Measurements from ENCODE around the gene KRTAP3-1.
"Not testable (repeated sequence)": the region's sequence is repeated elsewhere in the genome, so short reads cannot be mapped to it uniquely, and the experiment has no call there.

KRTAP3-1 gene

GRCh38 chr17:41008811-41009210 lies at the start of gene KRTAP3-1:
Gene KRTAP3-1 (minus strand): TSS chr17:41009128. CDS start chr17:41009074, 54 bp downstream.
- DNase-seq (ENCODE audit: low read depth): no peak

- DNase-seq (ENCODE audit: low read depth): no peak
These were observed 48.6 kb upstream of the KRTAP3-1 start for GRCh38 chr17:41057547-41057946.

- DNase-seq (ENCODE audit: low read depth): not testable (repeated sequence)
These were observed 46.2 kb upstream of the KRTAP3-1 start, which contains the start of gene KRTAP2-2 for GRCh38 chr17:41055130-41055529. Gene KRTAP2-2 (minus strand): TSS chr17:41055230. CDS start chr17:41055211, 19 bp downstream.

- not testable (repeated sequence) for DNase-seq (ENCODE audit: low read depth)
These were observed 45.6 kb upstream of the KRTAP3-1 start for GRCh38 chr17:41054556-41054955.

DNA sequence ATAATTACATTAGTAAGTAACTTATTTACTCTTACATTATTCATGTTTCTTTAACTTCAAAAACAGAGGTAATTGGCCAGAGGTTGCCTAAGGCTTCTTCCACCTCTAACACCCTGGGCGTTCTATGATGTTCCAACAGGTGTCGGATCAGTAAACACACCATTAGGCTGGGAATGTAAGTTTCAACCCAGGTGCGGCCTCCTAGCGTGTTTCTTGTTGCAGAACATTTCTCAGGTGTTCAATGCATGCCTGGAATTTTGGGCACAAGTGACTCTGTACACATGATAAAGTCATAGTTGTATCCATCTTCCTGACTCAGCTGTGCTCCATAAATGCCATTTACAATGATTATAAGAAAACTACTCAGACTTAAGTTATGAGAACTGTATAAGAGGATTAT lies 45.1 kb upstream of the KRTAP3-1 start:
- no peak for DNase-seq (ENCODE audit: low read depth)

- DNase-seq (ENCODE audit: low read depth): no peak
These were observed 43.6 kb upstream of the KRTAP3-1 start for GRCh38 chr17:41052566-41052965.

DNA sequence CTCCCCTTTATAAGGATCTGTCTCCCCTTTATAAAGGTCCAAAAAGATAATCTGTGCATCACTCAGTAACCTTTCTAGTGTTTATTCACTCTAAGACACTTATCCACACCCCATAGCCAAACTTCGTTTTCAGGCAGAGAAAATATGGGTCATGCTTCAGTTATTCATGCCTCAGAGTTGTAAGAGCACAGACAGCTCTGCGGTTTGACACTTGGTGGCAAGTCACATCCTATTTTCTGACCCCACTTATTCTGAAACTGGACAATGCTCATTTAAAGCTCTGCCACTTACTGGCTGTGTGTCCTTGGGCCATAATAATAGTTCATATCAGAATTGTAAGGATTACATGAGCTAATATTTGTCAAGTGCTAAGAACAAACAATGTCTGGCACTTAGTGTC lies 40.2 kb upstream of the KRTAP3-1 start:
- DNase-seq (ENCODE audit: low read depth): no peak

- no peak for DNase-seq (ENCODE audit: low read depth)
These were observed 39.5 kb upstream of the KRTAP3-1 start for GRCh38 chr17:41048441-41048840.

GRCh38 chr17:41046735-41047465 lies 38.0 kb upstream of the KRTAP3-1 start, which contains the start of gene KRTAP2-1:
Gene KRTAP2-1 (minus strand): TSS chr17:41047316. CDS start chr17:41047267, 49 bp downstream.
- DNase-seq (ENCODE audit: low read depth): not testable (repeated sequence)

DNA sequence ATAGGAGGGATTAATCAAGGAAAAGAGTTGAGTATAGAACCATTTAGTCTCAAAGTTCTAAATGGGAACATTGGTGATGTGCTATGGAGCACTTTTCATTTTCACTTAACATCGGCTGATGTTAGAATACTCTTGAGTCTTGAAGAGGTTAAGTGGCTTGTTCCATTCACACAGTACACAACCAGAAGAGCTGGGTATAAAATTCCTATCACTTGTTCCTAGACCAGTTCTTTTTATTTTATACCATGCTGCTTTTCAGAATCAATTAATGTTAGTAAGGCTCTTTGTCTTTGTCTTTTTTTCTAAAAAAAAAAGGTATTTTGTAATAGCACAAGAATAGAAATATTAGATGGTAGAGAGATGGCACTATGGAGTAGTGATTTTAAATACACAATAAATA lies 34.0 kb upstream of the KRTAP3-1 start:
- DNase-seq (ENCODE audit: low read depth): no peak

DNA sequence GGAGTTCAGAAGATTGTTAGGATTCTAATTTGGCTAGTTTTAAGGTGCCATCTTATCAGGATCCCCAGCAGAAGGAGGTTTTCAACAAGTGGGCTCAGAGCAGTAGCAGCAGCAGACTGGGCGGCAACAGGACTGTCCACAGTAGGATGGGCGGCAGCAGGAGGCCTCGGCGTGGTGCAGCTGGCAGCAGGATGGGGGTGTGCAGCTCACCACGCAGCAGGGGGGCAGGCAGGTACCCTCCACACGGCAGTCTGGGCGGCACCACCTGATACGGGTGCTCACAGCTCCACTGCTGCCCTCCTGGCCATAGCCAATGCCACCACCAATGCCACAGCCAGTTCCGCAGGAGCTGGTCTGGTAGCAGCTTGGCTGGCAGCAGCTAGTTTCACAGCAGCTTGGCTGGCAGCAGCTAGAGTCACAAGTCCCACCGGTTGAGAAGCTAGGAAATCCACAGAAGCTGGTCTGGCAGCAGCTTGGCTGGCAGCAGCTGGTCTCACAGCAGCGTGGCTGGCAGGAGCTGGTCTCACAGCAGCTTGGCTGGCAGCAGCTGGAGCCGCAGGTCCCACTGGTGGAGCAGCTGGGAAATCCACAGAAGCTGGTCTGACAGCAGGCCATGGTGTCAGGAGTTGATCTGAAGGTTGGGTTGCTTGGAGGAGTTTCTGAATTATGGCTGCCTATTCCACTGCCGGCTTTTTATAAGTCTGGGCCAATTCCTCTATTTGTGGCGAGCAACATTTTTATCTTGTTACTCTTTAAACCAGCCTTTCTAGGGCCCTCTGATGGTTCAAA lies 32.0 kb upstream of the KRTAP3-1 start, which contains the start of gene KRTAP1-1:
KRTAP1-1 (minus strand) TSS at position 668 of the 789 bp plus-strand sequence; CDS start at position 615, 53 bp downstream.
- DNase-seq (ENCODE audit: low read depth): not testable (repeated sequence)

- DNase-seq (ENCODE audit: low read depth): no peak
These were observed 29.0 kb upstream of the KRTAP3-1 start for GRCh38 chr17:41037853-41038350.

DNA sequence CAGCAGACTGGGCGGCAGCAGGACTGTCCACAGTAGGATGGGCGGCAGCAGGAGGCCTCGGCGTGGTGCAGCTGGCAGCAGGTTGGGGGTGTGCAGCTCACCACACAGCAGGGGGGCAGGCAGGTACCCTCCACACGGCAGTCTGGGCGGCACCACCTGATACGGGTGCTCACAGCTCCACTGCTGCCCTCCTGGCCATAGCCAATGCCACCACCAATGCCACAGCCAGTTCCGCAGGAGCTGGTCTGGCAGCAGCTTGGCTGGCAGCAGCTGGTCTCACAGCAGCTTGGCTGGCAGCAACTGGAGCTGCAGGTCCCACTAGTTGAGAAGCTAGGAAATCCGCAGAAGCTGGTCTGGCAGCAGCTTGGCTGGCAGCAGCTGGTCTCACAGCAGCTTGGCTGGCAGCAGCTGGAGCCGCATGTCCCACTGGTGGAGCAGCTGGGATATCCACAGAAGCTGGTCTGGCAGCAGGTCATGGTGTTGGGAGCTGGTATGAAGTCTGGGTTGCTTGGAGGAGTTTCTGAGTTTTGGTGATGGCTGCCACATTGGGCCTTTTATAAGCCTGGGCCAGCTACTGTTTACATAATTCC lies 25.5 kb upstream of the KRTAP3-1 start, which contains the start of gene KRTAP1-3:
KRTAP1-3 (minus strand) TSS at position 529 of the 590 bp plus-strand sequence; CDS start at position 476, 53 bp downstream.
- DNase-seq (ENCODE audit: low read depth): not testable (repeated sequence)

GRCh38 chr17:41029633-41030245 lies 20.8 kb upstream of the KRTAP3-1 start, which contains the start of gene KRTAP1-4:
Gene KRTAP1-4 (minus strand): TSS chr17:41030195. CDS start chr17:41030078, 117 bp downstream.
- DNase-seq (ENCODE audit: low read depth): no peak

- peak; percentile 48 for DNase-seq (ENCODE audit: low read depth)
These were observed 18.0 kb upstream of the KRTAP3-1 start, which contains the start of gene KRTAP1-5 for GRCh38 chr17:41026715-41027471. Gene KRTAP1-5 (minus strand): TSS chr17:41027208. CDS start chr17:41027155, 53 bp downstream.

- DNase-seq (ENCODE audit: low read depth): no peak
These were observed 15.8 kb upstream of the KRTAP3-1 start for GRCh38 chr17:41024697-41025096.

GRCh38 chr17:41020336-41020735 lies 11.4 kb upstream of the KRTAP3-1 start:
- no peak for DNase-seq (ENCODE audit: low read depth)

GRCh38 chr17:41019415-41019814 lies 10.5 kb upstream of the KRTAP3-1 start:
- DNase-seq (ENCODE audit: low read depth): no peak

GRCh38 chr17:41018541-41018940 lies 9.6 kb upstream of the KRTAP3-1 start:
- DNase-seq (ENCODE audit: low read depth): no peak

- DNase-seq (ENCODE audit: low read depth): no peak
These were observed 7.8 kb upstream of the KRTAP3-1 start for GRCh38 chr17:41016578-41017215.

Data from HS-27A (cell line).